H9 (cell line): Measurements from ENCODE around the gene FRYL. TPM values are rescaled to one million over a fixed set of nuclear protein-coding genes. Genes with fewer than 3 reads are reported as not detected.

Source experiments
- DNase-seq: peaks from one replicate; pipeline ENCODE4 v3.0.0-alpha.2; 2017
- H2AFZ ChIP-seq: one replicate; pipeline ENCODE4 v1.6.1; 2013; ENCODE audit warnings: mild to moderate bottlenecking, low read length, control low read depth, moderate library complexity
- H2AK5ac ChIP-seq: 2 replicates; pipeline ENCODE4 v1.6.1; 2013; ENCODE audit warnings: low read length, control low read depth, mixed read lengths; ENCODE audit not compliant: insufficient read length
- H2BK120ac ChIP-seq: one replicate; pipeline ENCODE4 v1.6.1; 2013; ENCODE audit warnings: low read depth, mild to moderate bottlenecking, low read length, control low read depth, inconsistent platforms; ENCODE audit not compliant: poor library complexity, severe bottlenecking
- H2BK12ac ChIP-seq: 2 replicates; pipeline ENCODE4 v1.6.1; 2013; ENCODE audit warnings: low read length, control low read depth, mixed read lengths, low read depth; ENCODE audit not compliant: insufficient read length
- H2BK15ac ChIP-seq: 2 replicates; pipeline ENCODE4 v1.6.1; 2013; ENCODE audit warnings: low read depth, low read length, control low read depth
- H2BK20ac ChIP-seq: one replicate; pipeline ENCODE4 v1.6.1; 2013; ENCODE audit warnings: low read depth, mild to moderate bottlenecking, low read length, control low read depth, inconsistent platforms; ENCODE audit not compliant: poor library complexity, severe bottlenecking
- H2BK5ac ChIP-seq: 2 replicates; pipeline ENCODE4 v1.6.1; 2013; ENCODE audit warnings: low read length, control low read depth, mixed read lengths; ENCODE audit not compliant: insufficient read length
- H3K14ac ChIP-seq: 2 replicates; pipeline ENCODE4 v1.6.1; 2013; ENCODE audit warnings: low read length, control low read depth; ENCODE audit not compliant: insufficient read depth
- H3K18ac ChIP-seq: 2 replicates; pipeline ENCODE4 v1.6.1; 2013; ENCODE audit warnings: low read depth, mild to moderate bottlenecking, mixed read lengths, low read length, control low read depth; ENCODE audit not compliant: insufficient read length
- H3K23ac ChIP-seq: 2 replicates; pipeline ENCODE4 v1.6.1; 2013; ENCODE audit warnings: low read length, control low read depth, mixed read lengths, low read depth; ENCODE audit not compliant: insufficient read length
- H3K23me2 ChIP-seq: 2 replicates; pipeline ENCODE4 v1.6.1; 2013; ENCODE audit warnings: low read depth, mild to moderate bottlenecking, mixed read lengths, low read length, control low read depth; ENCODE audit not compliant: insufficient read length, poor library complexity, severe bottlenecking
- H3K27ac ChIP-seq: 2 replicates; pipeline ENCODE4 v1.5.1; 2013; ENCODE audit warnings: low read length, control low read depth, mixed read lengths, low read depth; ENCODE audit not compliant: insufficient read length
- H3K27me3 ChIP-seq: 2 replicates; pipeline ENCODE4 v1.6.1; 2013; ENCODE audit warnings: low read length, control low read depth, inconsistent platforms; ENCODE audit not compliant: insufficient read depth
- H3K4ac ChIP-seq: 2 replicates; pipeline ENCODE4 v1.6.1; 2013; ENCODE audit warnings: low read depth, mild to moderate bottlenecking, control low read depth, inconsistent platforms, low read length, moderate library complexity
- H3K4me1 ChIP-seq: 2 replicates; pipeline ENCODE4 v1.6.1; 2013; ENCODE audit warnings: low read length, control low read depth, inconsistent platforms; ENCODE audit not compliant: insufficient read depth
- H3K4me2 ChIP-seq: 2 replicates; pipeline ENCODE4 v1.6.1; 2013; ENCODE audit warnings: low read length, control low read depth, mixed read lengths; ENCODE audit not compliant: insufficient read length, insufficient read depth
- H3K56ac ChIP-seq: 2 replicates; pipeline ENCODE4 v1.6.1; 2013; ENCODE audit warnings: low read depth, mild to moderate bottlenecking, mixed read lengths, low read length, control low read depth; ENCODE audit not compliant: insufficient read length
- H3K79me1 ChIP-seq: 2 replicates; pipeline ENCODE4 v1.6.1; 2013; ENCODE audit warnings: low read depth, mild to moderate bottlenecking, moderate library complexity, low read length, control low read depth, inconsistent platforms; ENCODE audit not compliant: insufficient read depth, poor library complexity, severe bottlenecking
- H3K79me2 ChIP-seq: 2 replicates; pipeline ENCODE4 v1.6.1; 2013; ENCODE audit warnings: low read length, control low read depth, inconsistent platforms; ENCODE audit not compliant: insufficient read depth
- H3K9ac ChIP-seq: 2 replicates; pipeline ENCODE4 v1.6.1; 2013; ENCODE audit warnings: low read length, control low read depth, mixed read lengths; ENCODE audit not compliant: insufficient read length; ENCODE audit errors: extremely low read depth
- H3K9me3 ChIP-seq: one replicate; pipeline ENCODE4 v1.6.1; 2013; ENCODE audit warnings: low read depth, low read length, inconsistent platforms; ENCODE audit not compliant: control insufficient read depth
- H3T11ph ChIP-seq: one replicate; pipeline ENCODE4 v1.6.1; 2013; ENCODE audit warnings: mild to moderate bottlenecking, low read length, control low read depth, inconsistent platforms
- H4K20me1 ChIP-seq: one replicate; pipeline ENCODE4 v1.6.1; 2013; ENCODE audit not compliant: control insufficient read depth, insufficient read length, insufficient read depth
- H4K5ac ChIP-seq: 2 replicates; pipeline ENCODE4 v1.6.1; 2013; ENCODE audit warnings: low read depth, mild to moderate bottlenecking, mixed read lengths, low read length, control low read depth; ENCODE audit not compliant: insufficient read length
- H4K8ac ChIP-seq: replicated peaks from 2 replicates; pipeline ENCODE4 v1.6.1; 2013; ENCODE audit warnings: low read length, control low read depth, mixed read lengths, low read depth; ENCODE audit not compliant: insufficient read length
- H4K91ac ChIP-seq: 2 replicates; pipeline ENCODE4 v1.6.1; 2013; ENCODE audit warnings: low read depth, mild to moderate bottlenecking, moderate library complexity, mixed read lengths, low read length, control low read depth; ENCODE audit not compliant: insufficient read length
- H3K27ac Mint-ChIP-seq, 3 experiments: 2 replicates in 2 of 3; 3 replicates in 1 of 3; pipeline ENCODE4 v1.8.0; 2020 to 2021; ENCODE audit warnings: mixed read lengths in 3 of 3, mild to moderate bottlenecking in 1 of 3, moderate library complexity in 1 of 3
- H3K27me3 Mint-ChIP-seq: 2 replicates; pipeline ENCODE4 v1.8.0; 2021; ENCODE audit warnings: low read depth, mild to moderate bottlenecking, moderate library complexity, mixed read lengths
- H3K36me3 Mint-ChIP-seq, 3 experiments: 2 replicates in 2 of 3; 3 replicates in 1 of 3; pipeline ENCODE4 v1.8.0; 2020 to 2021; ENCODE audit warnings: low read depth in 3 of 3, mixed read lengths in 3 of 3; ENCODE audit not compliant: insufficient read depth in 1 of 3
- H3K4me1 Mint-ChIP-seq, 2 experiments: 2 replicates each; pipeline ENCODE4 v1.8.0; 2020; ENCODE audit warnings: mixed read lengths in 2 of 2
- H3K4me3 Mint-ChIP-seq, 2 experiments: 2 replicates in 1 of 2; 3 replicates in 1 of 2; pipeline ENCODE4 v1.8.0; 2020 to 2021; ENCODE audit warnings: mild to moderate bottlenecking in 2 of 2, mixed read lengths in 2 of 2, moderate library complexity in 1 of 2
- H3K9me3 Mint-ChIP-seq, 2 experiments: 2 replicates in 1 of 2; 3 replicates in 1 of 2; pipeline ENCODE4 v1.8.0; 2020; ENCODE audit warnings: mild to moderate bottlenecking in 2 of 2, mixed read lengths in 2 of 2, moderate library complexity in 1 of 2
- CTCF ChIP-seq: fragments of 200-600 bp; sonication (generic); conservative IDR thresholded peaks from 3 replicates; pipeline ENCODE4 v1.8.0; 2021; ENCODE audit warnings: antibody characterized with exemption, mild to moderate bottlenecking
- WGBS: extraction: QIAGEN DNeasy Blood & Tissue Kit; methylation state at CpG from one replicate; pipeline ENCODE4 v1.1.7; 2013; ENCODE audit warnings: missing lambda C conversion rate, low lambda C conversion rate, mixed read lengths; ENCODE audit not compliant: insufficient read length; ENCODE audit errors: extremely low coverage; 5-methylcytosine and 5-hydroxymethylcytosine counted together
- total RNA-seq: library from RNA; stranded (reverse); gene quantifications from 2 replicates; pipeline ENCODE4 v1.2.1, GENCODE V29; 2021

The FRYL gene
- total RNA-seq, 1 experiment from 2014 or later = 31.5 TPM

- no peak overlapping the region for H2BK5ac ChIP-seq
- H3K14ac ChIP-seq = no peak overlapping the region
- H4K8ac ChIP-seq = no peak overlapping the region
- H3K18ac ChIP-seq = no peak overlapping the region
- H3K79me2 ChIP-seq = no peaks in the 10 kb centered on the region
- no peak overlapping the region for H3K9ac ChIP-seq
- no peak for TF ChIP-seq CTCF
- H3K9me3 ChIP-seq = no peaks in the 10 kb centered on the region
- H3K27me3 Mint-ChIP-seq = no peaks in the 10 kb centered on the region
- no peaks in the 10 kb centered on the region for H4K20me1 ChIP-seq
- no peaks in the 10 kb centered on the region for H3K27me3 ChIP-seq
- no peak overlapping the region for H2AFZ ChIP-seq
- H3K27ac Mint-ChIP-seq = peak overlapping the region in 1 of 3 experiments; percentile 73; a peak in 2 of 7 replicates
- no peaks in the 10 kb centered on the region for H3K9me3 Mint-ChIP-seq
- no peaks in the 10 kb centered on the region for H3K23me2 ChIP-seq
- H3K4me1 Mint-ChIP-seq = peaks cover 6 to 17% of the 10 kb centered on the region in 2 experiments
- no peak overlapping the region for H2BK15ac ChIP-seq
- no peak overlapping the region for H3K4me2 ChIP-seq
- no peak overlapping the region for H4K91ac ChIP-seq
- no peak overlapping the region for H3K23ac ChIP-seq
- no peak overlapping the region for H2BK120ac ChIP-seq
- no peak overlapping the region for H4K5ac ChIP-seq
- no peaks in the 10 kb centered on the region for H3K4me1 ChIP-seq
- no peak for DNase-seq
- no peaks in the 10 kb centered on the region for H3K79me1 ChIP-seq
- no peak overlapping the region for H3K56ac ChIP-seq
- no peak overlapping the region for H3T11ph ChIP-seq
- peaks cover 0 to 3% (median 0%) of the 10 kb centered on the region in 3 experiments; a peak in 2 of 7 replicates for H3K36me3 Mint-ChIP-seq
- no peak overlapping the region for H2BK12ac ChIP-seq
- H3K27ac ChIP-seq = no peak overlapping the region
- no CpG with 5 or more reads among the region's 2 CpGs for WGBS
- H2BK20ac ChIP-seq = no peak overlapping the region
- H3K4me3 Mint-ChIP-seq = no peak overlapping the region
- H3K4ac ChIP-seq = no peak overlapping the region
- no peak overlapping the region for H2AK5ac ChIP-seq
Observed at GRCh38 chr4:48640699-48641098, 139.4 kb downstream of the FRYL start.
